Osteocyte (in vitro differentiated cells): ENCODE data around the gene TKFC. TPM values are rescaled to one million over a fixed set of nuclear protein-coding genes. Genes with fewer than 3 reads are reported as not detected.
A peak's percentile ranks its signal among the peaks of the same experiment; 100 is the strongest.

ENCODE experiments used
- DNase-seq: peaks from one replicate; pipeline ENCODE4 v3.0.0; 2021; ENCODE audit warnings: mixed read lengths; ENCODE audit not compliant: unreplicated experiment; ENCODE audit errors: extremely low spot score
- H3K27ac Mint-ChIP-seq: one replicate; pipeline ENCODE4 v1.8.0; 2021; ENCODE audit warnings: mild to moderate bottlenecking, mixed read lengths; ENCODE audit not compliant: unreplicated experiment
- H3K27me3 Mint-ChIP-seq: one replicate; pipeline ENCODE4 v1.8.0; 2021; ENCODE audit warnings: mixed read lengths; ENCODE audit not compliant: unreplicated experiment
- H3K36me3 Mint-ChIP-seq: one replicate; pipeline ENCODE4 v1.8.0; 2021; ENCODE audit warnings: mixed read lengths; ENCODE audit not compliant: unreplicated experiment
- H3K4me1 Mint-ChIP-seq: one replicate; pipeline ENCODE4 v1.8.0; 2021; ENCODE audit warnings: mixed read lengths; ENCODE audit not compliant: unreplicated experiment
- H3K4me3 Mint-ChIP-seq: one replicate; pipeline ENCODE4 v1.8.0; 2021; ENCODE audit warnings: mild to moderate bottlenecking, moderate library complexity, mixed read lengths; ENCODE audit not compliant: unreplicated experiment
- H3K9me3 Mint-ChIP-seq: one replicate; pipeline ENCODE4 v1.8.0; 2021; ENCODE audit warnings: mixed read lengths; ENCODE audit not compliant: unreplicated experiment
- long read RNA-seq: library from polyadenylated mRNA; unstranded; transcript quantifications from one replicate; pipeline ENCODE4 v2.0.0, GENCODE V29; 2021
- total RNA-seq: library from RNA; stranded (reverse); gene quantifications from 2 replicates; pipeline ENCODE4 v1.2.1, GENCODE V29; 2021
- TF ChIP-seq, protein P1 (sequence below): fragments of 200-600 bp; sonication (generic); IDR thresholded peaks from 2 replicates; pipeline ENCODE4 v1.5.0; 2021; ENCODE audit warnings: antibody characterized with exemption, mild to moderate bottlenecking, moderate library complexity

TKFC gene, protein sequence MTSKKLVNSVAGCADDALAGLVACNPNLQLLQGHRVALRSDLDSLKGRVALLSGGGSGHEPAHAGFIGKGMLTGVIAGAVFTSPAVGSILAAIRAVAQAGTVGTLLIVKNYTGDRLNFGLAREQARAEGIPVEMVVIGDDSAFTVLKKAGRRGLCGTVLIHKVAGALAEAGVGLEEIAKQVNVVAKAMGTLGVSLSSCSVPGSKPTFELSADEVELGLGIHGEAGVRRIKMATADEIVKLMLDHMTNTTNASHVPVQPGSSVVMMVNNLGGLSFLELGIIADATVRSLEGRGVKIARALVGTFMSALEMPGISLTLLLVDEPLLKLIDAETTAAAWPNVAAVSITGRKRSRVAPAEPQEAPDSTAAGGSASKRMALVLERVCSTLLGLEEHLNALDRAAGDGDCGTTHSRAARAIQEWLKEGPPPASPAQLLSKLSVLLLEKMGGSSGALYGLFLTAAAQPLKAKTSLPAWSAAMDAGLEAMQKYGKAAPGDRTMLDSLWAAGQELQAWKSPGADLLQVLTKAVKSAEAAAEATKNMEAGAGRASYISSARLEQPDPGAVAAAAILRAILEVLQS
- 41.7 and 46.3 TPM in 2 replicates for total RNA-seq
- long read RNA-seq, full-length matches to known transcripts = 10 of 15 reads
- long read RNA-seq, partial matches to known transcripts = 2 of 15 reads
- long read RNA-seq, other reads (novel, unspliced or antisense) = 3 of 15 reads

DNA sequence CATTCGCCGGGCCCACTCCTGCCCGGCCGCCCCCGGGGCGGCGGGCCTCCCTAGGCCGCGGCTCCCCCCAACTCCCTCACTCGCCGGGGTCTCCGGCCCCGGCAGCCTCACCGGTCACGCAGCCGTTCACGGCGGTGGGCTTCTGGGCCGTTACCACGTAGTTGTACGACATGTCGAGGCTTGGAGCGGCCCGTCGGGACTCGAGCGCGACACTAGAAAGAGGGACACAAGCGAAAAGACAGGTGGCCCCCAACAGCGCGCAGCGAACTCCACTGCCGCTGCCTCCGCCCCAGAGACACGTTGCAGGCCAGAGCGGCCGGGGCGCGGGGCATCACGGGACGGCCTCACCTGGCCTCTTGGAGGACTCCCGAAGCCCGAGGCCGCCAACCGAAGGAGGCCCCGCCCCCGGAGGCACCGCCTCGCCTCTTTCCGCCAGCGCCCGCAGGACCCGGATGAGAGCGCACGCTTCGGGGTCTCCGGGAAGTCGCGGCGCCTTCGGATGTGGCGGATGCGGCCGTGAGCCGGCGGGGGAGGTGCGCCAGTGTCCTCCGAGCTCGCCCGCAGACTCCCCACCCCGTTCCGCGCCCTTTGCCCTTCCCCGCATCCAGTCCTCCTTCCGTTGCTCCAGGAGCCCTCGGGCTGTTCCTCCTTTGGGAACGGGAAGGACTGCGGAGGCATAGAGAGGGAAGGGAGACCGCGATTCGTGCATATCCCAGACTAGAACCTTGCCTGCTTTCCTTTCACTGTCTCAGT, at the start of gene TKFC, which contains the start of gene DDB1:
TSS of gene TKFC (plus strand) at position 432 of the 753 bp plus-strand sequence. CDS start 1,501 bp downstream, outside the sequence.
TSS of gene DDB1 (minus strand) at position 309 of the 753 bp plus-strand sequence. CDS start at position 172, 137 bp downstream.
- H3K36me3 Mint-ChIP-seq = peaks cover 19% of the 10 kb centered on the region
- peak within 1 kb of the TSS; percentile 94 for H3K4me3 Mint-ChIP-seq
- H3K27me3 Mint-ChIP-seq = no peaks in the 10 kb centered on the region
- no peaks in the 10 kb centered on the region for H3K9me3 Mint-ChIP-seq
- TF ChIP-seq, protein P1, sequence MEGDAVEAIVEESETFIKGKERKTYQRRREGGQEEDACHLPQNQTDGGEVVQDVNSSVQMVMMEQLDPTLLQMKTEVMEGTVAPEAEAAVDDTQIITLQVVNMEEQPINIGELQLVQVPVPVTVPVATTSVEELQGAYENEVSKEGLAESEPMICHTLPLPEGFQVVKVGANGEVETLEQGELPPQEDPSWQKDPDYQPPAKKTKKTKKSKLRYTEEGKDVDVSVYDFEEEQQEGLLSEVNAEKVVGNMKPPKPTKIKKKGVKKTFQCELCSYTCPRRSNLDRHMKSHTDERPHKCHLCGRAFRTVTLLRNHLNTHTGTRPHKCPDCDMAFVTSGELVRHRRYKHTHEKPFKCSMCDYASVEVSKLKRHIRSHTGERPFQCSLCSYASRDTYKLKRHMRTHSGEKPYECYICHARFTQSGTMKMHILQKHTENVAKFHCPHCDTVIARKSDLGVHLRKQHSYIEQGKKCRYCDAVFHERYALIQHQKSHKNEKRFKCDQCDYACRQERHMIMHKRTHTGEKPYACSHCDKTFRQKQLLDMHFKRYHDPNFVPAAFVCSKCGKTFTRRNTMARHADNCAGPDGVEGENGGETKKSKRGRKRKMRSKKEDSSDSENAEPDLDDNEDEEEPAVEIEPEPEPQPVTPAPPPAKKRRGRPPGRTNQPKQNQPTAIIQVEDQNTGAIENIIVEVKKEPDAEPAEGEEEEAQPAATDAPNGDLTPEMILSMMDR = no peak
- DNase-seq = peak; percentile 97
- peaks cover 50% of the 10 kb centered on the region for H3K4me1 Mint-ChIP-seq
- H3K27ac Mint-ChIP-seq = peak within 1 kb of the TSS; percentile 95

DNA sequence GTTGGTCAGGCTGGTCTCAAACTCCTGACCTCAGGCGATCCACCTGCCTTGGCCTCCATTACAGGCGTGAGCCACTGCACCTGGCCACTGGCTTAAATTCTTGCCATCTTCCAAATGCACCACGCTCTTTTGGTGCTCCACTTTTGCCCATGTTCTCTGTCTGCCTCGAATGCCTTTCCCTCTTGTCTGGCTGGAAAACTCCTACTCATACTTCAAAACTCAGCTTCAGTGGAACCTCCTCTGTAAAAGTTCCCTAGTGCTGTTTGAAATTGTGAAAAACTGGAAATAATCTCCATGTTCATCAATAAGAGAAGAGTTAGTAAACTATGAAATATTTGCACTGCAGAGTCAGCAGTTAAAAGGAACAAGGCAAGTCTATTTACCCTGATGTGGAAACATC, 49.4 kb upstream of the TKFC start:
- Mint-ChIP-seq H3K4me1 (peaks cover 7% of the 10 kb centered on the region), H3K27ac (no peak overlapping the region), H3K4me3 (no peak overlapping the region), H3K27me3 (no peaks in the 10 kb centered on the region), H3K36me3 (peaks cover 44% of the 10 kb centered on the region), H3K9me3 (no peaks in the 10 kb centered on the region)
- TF ChIP-seq, protein P1 = no peak
- DNase-seq = no peak

DNA sequence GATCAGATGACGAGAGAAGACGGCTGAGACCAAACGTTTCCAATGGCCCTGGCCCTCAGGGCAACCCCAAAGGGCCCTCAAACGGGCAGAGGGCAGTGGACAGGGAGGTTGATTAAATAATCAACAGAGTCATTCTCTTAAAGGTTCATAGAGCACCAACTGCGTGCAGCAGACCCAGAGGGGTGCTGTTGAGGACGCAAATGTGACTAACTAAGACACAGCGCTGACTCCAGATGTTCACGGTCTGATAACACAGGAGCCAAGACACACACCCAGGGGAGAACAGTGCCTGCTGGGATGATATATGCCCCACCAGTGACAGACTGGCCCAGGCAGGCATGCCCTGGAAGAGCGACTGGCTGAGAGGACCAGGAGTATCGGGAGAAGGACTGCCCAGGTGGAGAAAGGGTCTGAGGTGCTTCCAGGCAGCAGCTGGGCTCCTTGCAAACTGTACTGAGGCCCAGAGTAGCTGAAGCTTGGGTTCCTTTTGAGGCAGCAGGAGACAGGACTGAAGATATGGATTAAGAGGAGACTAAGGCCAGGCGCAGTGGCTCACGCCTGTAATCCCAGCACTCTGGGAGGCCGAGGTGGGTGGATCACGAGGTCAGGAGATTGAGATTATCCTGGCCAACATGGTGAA, 45.6 kb upstream of the TKFC start:
- Mint-ChIP-seq H3K27ac (no peak overlapping the region), H3K4me1 (peaks cover 4% of the 10 kb centered on the region), H3K9me3 (no peaks in the 10 kb centered on the region), H3K27me3 (no peaks in the 10 kb centered on the region), H3K4me3 (no peak overlapping the region), H3K36me3 (peaks cover 35% of the 10 kb centered on the region)
- no peak for DNase-seq
- TF ChIP-seq, protein P1 = no peak

DNA sequence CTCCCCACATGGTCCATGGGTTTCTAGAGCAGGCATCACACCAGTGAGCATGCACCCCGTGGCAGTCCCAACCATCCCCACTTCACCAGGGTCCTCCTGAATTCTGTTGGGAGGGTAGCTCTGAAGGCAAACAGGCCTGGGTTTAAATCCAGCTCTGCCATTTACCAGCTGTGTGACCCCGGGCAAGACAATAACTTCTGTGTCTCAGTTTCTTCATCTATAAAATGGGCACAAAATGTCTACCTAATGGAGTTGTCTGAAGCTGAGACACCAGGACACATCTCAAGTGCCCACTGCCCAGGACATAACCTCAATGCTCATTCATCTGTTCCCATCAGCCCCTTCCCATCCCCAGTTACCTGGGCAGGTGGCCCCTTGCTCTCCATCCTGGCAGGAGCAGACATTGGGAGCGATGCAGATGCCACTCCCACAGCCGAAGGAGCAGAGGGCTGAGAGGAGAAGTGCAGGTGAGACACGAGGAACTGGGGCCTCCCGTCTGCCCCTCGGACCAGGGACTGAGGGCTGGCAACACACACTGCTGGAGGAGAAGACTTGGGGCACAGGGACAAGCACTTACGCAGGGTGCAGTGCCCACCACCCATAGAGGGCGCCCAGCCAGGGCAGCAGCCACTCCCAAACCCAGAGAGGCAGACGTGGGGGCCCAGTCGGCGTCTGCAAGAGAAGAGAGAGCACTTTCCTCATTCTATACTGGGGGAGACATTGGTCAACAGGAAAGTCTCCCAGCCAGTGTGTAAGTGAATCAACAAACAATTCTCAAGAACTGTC, 41.9 kb upstream of the TKFC start:
- Mint-ChIP-seq H3K4me1 (peaks cover 17% of the 10 kb centered on the region), H3K36me3 (peaks cover 9% of the 10 kb centered on the region), H3K27ac (no peak overlapping the region), H3K9me3 (no peaks in the 10 kb centered on the region), H3K4me3 (no peak overlapping the region), H3K27me3 (no peaks in the 10 kb centered on the region)
- TF ChIP-seq, protein P1 = no peak
- DNase-seq = no peak
